ENCODE measurements around the gene GTF2H1.
A peak's percentile ranks its signal among the peaks of the same experiment; 100 is the strongest.

GTF2H1 gene

GRCh38 chr11:18321969-18322711 lies at the start of gene GTF2H1, which contains the start of gene HPS5:
Gene GTF2H1, plus strand, starts transcription at chr11:18322567. Its CDS starts 10,508 bp downstream, at chr11:18333075.
Gene HPS5, minus strand, starts transcription at chr11:18322140. Its CDS starts 4,282 bp downstream, at chr11:18317858.
- DNase-seq = peak; percentile 97

GRCh38 chr11:18277565-18278271 lies 44.6 kb upstream of the GTF2H1 start:
- DNase-seq = no peak

- no peak for DNase-seq
Measured at GRCh38 chr11:18280438-18281045, 41.8 kb upstream of the GTF2H1 start.

GRCh38 chr11:18282626-18283025 lies 39.7 kb upstream of the GTF2H1 start:
- no peak for DNase-seq

GRCh38 chr11:18285841-18286240 lies 36.5 kb upstream of the GTF2H1 start:
- no peak for DNase-seq

- DNase-seq = no peak
Measured at GRCh38 chr11:18288911-18289310, 33.5 kb upstream of the GTF2H1 start.

- DNase-seq = no peak
Measured at GRCh38 chr11:18294862-18295261, 27.5 kb upstream of the GTF2H1 start.

GRCh38 chr11:18295316-18295715 lies 27.1 kb upstream of the GTF2H1 start:
- DNase-seq = no peak

GRCh38 chr11:18299721-18300120 lies 22.6 kb upstream of the GTF2H1 start:
- DNase-seq = no peak

- no peak for DNase-seq
Measured at GRCh38 chr11:18304745-18305144, 17.6 kb upstream of the GTF2H1 start.

- DNase-seq = no peak
Measured at GRCh38 chr11:18307461-18308139, 14.8 kb upstream of the GTF2H1 start.

GRCh38 chr11:18308242-18308641 lies 14.1 kb upstream of the GTF2H1 start:
- no peak for DNase-seq

- DNase-seq = no peak
Measured at GRCh38 chr11:18309691-18310090, 12.7 kb upstream of the GTF2H1 start.

GRCh38 chr11:18310800-18311340 lies 11.5 kb upstream of the GTF2H1 start:
- no peak for DNase-seq

- DNase-seq = no peak
Measured at GRCh38 chr11:18312012-18312411, 10.4 kb upstream of the GTF2H1 start.

GRCh38 chr11:18312663-18313420 lies 9.5 kb upstream of the GTF2H1 start:
- no peak for DNase-seq

GRCh38 chr11:18313965-18314763 lies 8.2 kb upstream of the GTF2H1 start:
- no peak for DNase-seq

- no peak for DNase-seq
Measured at GRCh38 chr11:18314784-18315523, 7.4 kb upstream of the GTF2H1 start.

GRCh38 chr11:18315893-18316292 lies 6.5 kb upstream of the GTF2H1 start:
- no peak for DNase-seq

- no peak for DNase-seq
Measured at GRCh38 chr11:18317551-18317950, 4.8 kb upstream of the GTF2H1 start.

- DNase-seq = no peak
Measured at GRCh38 chr11:18319914-18320313, 2.5 kb upstream of the GTF2H1 start.

Data from NCI-H1092 (cell line).